ENCODE measurements around the gene SREBF1.
A peak's percentile ranks its signal among the peaks of the same experiment; 100 is the strongest.

The SREBF1 gene

GRCh38 chr17:17836250-17836817, 452 bp downstream of the SREBF1 start:
- no peaks in the 10 kb centered on the region for H3K9me3 ChIP-seq (ENCODE audit: control insufficient read depth, low read length)
- no peaks in the 10 kb centered on the region for H3K27me3 ChIP-seq (ENCODE audit: control insufficient read depth, insufficient read depth, low read length)
- H3K9ac ChIP-seq (ENCODE audit: low read length), result peak overlapping the region; percentile 92
- H3K4me3 ChIP-seq (ENCODE audit: low read length), result peak overlapping the region; percentile 39
- peaks cover 52% of the 10 kb centered on the region for H3K4me1 ChIP-seq (ENCODE audit: control insufficient read depth, insufficient read depth, low read length)
- H3K36me3 ChIP-seq (ENCODE audit: control insufficient read depth, insufficient read depth, low read length), result no peaks in the 10 kb centered on the region

DNA sequence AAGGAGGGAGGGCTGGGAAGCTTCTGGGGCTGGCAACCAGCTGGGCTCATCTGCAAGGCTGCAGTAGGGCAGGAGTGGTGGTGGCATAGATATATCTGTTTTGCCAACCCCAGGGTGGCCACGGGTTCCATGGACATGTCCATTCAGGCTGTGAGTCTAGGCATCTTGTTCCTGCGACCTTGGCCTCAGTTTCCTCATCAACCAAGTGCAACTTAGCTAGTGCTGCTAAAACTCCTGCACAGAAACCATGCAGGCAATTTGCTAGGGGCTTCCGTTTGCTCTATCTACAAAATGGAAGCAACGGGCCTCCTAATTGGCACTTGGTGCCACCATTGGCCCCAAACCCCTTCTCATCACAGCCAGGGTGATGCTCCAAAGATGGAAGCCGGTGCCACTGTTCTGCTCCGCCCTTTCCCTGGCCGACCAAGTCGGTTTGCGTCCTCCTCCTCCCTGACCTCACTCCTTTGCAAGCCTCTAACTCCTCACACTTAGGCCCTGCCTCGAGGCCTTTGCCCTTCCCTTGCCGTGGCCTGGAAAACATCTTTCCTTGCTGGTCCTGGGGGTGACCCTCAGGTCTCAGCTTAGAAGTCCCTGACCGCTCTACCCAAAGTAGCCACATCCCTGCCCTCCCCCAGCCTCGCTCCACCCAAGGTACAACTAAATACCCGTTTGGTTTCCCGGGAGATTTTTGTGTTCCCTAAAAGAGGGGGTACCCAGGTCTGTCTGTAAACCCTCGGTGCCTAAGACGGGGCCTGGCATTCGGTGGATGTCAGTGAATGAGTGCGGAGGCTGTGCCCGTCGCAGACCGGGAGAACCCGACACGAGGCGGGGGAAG, 1.2 kb downstream of the SREBF1 start:
- peaks cover 51% of the 10 kb centered on the region for H3K4me1 ChIP-seq (ENCODE audit: control insufficient read depth, insufficient read depth, low read length)
- no peaks in the 10 kb centered on the region for H3K36me3 ChIP-seq (ENCODE audit: control insufficient read depth, insufficient read depth, low read length)
- H3K27me3 ChIP-seq (ENCODE audit: control insufficient read depth, insufficient read depth, low read length), result no peaks in the 10 kb centered on the region
- no peak overlapping the region for H3K4me3 ChIP-seq (ENCODE audit: low read length)
- no peaks in the 10 kb centered on the region for H3K9me3 ChIP-seq (ENCODE audit: control insufficient read depth, low read length)
- H3K9ac ChIP-seq (ENCODE audit: low read length), result peak overlapping the region; percentile 92

GRCh38 chr17:17834974-17835373, 1.8 kb downstream of the SREBF1 start:
- peak overlapping the region; percentile 92 for H3K9ac ChIP-seq (ENCODE audit: low read length)

GRCh38 chr17:17833658-17834357, 3.0 kb downstream of the SREBF1 start:
- Histone ChIP-seq H3K9ac (ENCODE audit: low read length) (peak overlapping the region; percentile 40), H3K4me3 (ENCODE audit: low read length) (no peak overlapping the region), H3K27me3 (ENCODE audit: control insufficient read depth, insufficient read depth, low read length) (no peaks in the 10 kb centered on the region), H3K9me3 (ENCODE audit: control insufficient read depth, low read length) (no peaks in the 10 kb centered on the region), H3K36me3 (ENCODE audit: control insufficient read depth, insufficient read depth, low read length) (no peaks in the 10 kb centered on the region), H3K4me1 (ENCODE audit: control insufficient read depth, insufficient read depth, low read length) (peaks cover 53% of the 10 kb centered on the region)

More at GRCh38 chr17:17834974-17835373, 1.8 kb downstream of the SREBF1 start:
- Histone ChIP-seq H3K27me3 (ENCODE audit: control insufficient read depth, insufficient read depth, low read length) (no peaks in the 10 kb centered on the region), H3K36me3 (ENCODE audit: control insufficient read depth, insufficient read depth, low read length) (no peaks in the 10 kb centered on the region), H3K9me3 (ENCODE audit: control insufficient read depth, low read length) (no peaks in the 10 kb centered on the region), H3K4me3 (ENCODE audit: low read length) (no peak overlapping the region), H3K4me1 (ENCODE audit: control insufficient read depth, insufficient read depth, low read length) (peaks cover 53% of the 10 kb centered on the region)

GRCh38 chr17:17832032-17832363, 4.8 kb downstream of the SREBF1 start:
- H3K9ac ChIP-seq (ENCODE audit: low read length), result no peak overlapping the region
- no peaks in the 10 kb centered on the region for H3K36me3 ChIP-seq (ENCODE audit: control insufficient read depth, insufficient read depth, low read length)
- H3K4me3 ChIP-seq (ENCODE audit: low read length), result no peak overlapping the region
- H3K4me1 ChIP-seq (ENCODE audit: control insufficient read depth, insufficient read depth, low read length), result peaks cover 36% of the 10 kb centered on the region
- H3K27me3 ChIP-seq (ENCODE audit: control insufficient read depth, insufficient read depth, low read length), result no peaks in the 10 kb centered on the region
- no peaks in the 10 kb centered on the region for H3K9me3 ChIP-seq (ENCODE audit: control insufficient read depth, low read length)

DNA sequence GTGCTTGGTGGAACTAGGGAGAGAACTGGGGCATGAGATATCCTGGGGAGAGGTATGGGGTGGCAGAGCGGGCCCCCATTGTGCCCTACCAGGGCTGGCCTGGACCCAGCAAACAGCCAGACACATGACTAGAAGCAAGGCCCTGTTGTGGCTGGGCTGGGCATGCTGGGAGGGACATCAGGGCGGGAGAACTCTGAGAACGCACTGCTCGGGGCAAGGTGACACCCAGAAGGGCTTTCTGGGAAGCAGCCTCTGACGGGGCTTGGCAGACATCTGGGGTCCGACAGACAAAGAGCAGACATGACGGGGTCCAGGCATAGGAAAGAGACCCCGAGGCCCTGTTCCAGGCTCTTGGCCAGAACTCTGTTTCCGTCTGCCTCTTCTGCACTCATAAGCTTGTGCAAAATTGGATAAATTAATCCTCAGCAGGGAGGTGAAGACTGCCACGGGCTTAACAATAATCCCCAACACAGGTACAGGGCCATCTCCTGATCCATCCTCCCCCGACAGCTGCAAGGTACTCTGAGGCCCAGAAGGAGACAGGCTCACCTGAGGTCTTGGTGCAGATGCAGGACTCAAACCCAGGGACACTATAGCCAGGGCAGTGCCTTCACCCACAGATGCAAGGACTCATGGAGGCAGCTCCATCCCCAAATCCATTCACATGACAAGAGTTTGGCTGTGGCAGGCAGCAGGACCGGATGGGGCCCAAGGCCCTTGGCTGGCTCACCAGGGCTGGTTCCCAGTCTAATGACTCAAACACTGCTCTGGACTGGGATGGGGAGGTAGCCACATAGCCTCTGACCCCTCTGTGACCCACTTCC, 5.4 kb downstream of the SREBF1 start:
- Histone ChIP-seq H3K4me1 (ENCODE audit: control insufficient read depth, insufficient read depth, low read length) (peaks cover 35% of the 10 kb centered on the region), H3K27me3 (ENCODE audit: control insufficient read depth, insufficient read depth, low read length) (no peaks in the 10 kb centered on the region), H3K9me3 (ENCODE audit: control insufficient read depth, low read length) (no peaks in the 10 kb centered on the region), H3K4me3 (ENCODE audit: low read length) (no peak overlapping the region), H3K9ac (ENCODE audit: low read length) (no peak overlapping the region), H3K36me3 (ENCODE audit: control insufficient read depth, insufficient read depth, low read length) (no peaks in the 10 kb centered on the region)

- Histone ChIP-seq H3K9me3 (ENCODE audit: control insufficient read depth, low read length) (no peaks in the 10 kb centered on the region), H3K9ac (ENCODE audit: low read length) (no peak overlapping the region), H3K4me1 (ENCODE audit: control insufficient read depth, insufficient read depth, low read length) (peaks cover 39% of the 10 kb centered on the region), H3K36me3 (ENCODE audit: control insufficient read depth, insufficient read depth, low read length) (no peaks in the 10 kb centered on the region), H3K27me3 (ENCODE audit: control insufficient read depth, insufficient read depth, low read length) (no peaks in the 10 kb centered on the region), H3K4me3 (ENCODE audit: low read length) (no peak overlapping the region)
These were observed 6.0 kb downstream of the SREBF1 start for GRCh38 chr17:17830740-17831207.

DNA sequence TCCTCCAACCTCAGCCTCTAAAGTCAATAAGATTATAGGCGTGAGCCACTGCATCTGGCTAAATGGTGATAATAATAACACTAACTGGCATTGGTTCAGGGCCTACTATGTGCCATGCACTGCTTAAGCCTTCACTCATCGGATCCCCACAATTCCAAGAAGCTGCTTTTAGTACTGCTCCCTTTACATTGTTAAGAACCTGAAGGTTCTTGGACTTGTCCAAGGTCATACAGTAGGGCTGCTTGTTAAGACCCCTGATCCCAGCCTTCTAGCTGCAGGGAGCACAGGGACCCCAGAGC, 6.6 kb downstream of the SREBF1 start:
- Histone ChIP-seq H3K9me3 (ENCODE audit: control insufficient read depth, low read length) (no peaks in the 10 kb centered on the region), H3K9ac (ENCODE audit: low read length) (no peak overlapping the region), H3K27me3 (ENCODE audit: control insufficient read depth, insufficient read depth, low read length) (no peaks in the 10 kb centered on the region), H3K4me3 (ENCODE audit: low read length) (no peak overlapping the region), H3K36me3 (ENCODE audit: control insufficient read depth, insufficient read depth, low read length) (no peaks in the 10 kb centered on the region), H3K4me1 (ENCODE audit: control insufficient read depth, insufficient read depth, low read length) (peaks cover 39% of the 10 kb centered on the region)

GRCh38 chr17:17827826-17828621, 8.8 kb downstream of the SREBF1 start:
- Histone ChIP-seq H3K9me3 (ENCODE audit: control insufficient read depth, low read length) (no peaks in the 10 kb centered on the region), H3K27me3 (ENCODE audit: control insufficient read depth, insufficient read depth, low read length) (no peaks in the 10 kb centered on the region), H3K4me1 (ENCODE audit: control insufficient read depth, insufficient read depth, low read length) (peaks cover 52% of the 10 kb centered on the region), H3K36me3 (ENCODE audit: control insufficient read depth, insufficient read depth, low read length) (no peaks in the 10 kb centered on the region), H3K4me3 (ENCODE audit: low read length) (no peak overlapping the region), H3K9ac (ENCODE audit: low read length) (no peak overlapping the region)

DNA sequence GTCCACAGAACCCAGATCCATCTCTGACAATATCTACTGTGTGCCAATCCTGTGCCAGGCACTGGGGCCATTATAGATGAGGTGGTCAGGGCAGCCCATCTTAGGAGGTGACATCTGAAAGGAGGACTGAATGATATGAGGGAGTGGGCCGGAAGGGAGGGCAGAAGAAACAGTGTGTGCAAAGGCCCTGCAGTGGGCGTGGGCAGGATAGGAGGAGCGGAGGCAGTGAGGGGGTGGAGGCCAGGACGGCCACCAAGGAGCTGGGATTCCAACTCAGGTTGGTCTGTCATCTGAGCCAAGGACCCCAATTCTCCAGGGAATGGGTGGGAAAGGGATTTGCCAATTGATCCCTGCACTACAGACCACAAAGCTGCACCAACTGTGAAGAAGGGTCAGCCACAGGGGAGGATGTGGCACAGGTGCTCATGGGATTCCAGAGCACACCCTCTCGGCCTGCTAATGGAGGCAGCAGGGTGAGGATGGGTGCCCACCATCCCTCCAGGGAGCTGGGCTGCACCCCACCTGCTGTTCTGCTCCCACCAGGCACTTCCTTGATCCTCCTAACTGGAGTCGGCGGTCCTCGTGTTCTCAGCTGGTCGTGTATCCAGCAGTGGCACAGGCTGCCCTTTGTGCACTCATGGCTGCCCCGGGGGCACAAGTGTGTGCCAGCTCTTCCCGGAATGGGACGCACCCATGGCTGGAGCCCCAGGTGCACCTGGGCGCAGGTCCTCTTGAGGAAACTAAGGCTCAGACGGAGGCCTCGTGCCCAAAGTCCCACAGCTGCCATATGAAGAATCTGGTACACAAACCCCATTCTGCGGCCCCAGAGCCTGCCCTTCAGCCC, 9.6 kb downstream of the SREBF1 start:
- H3K4me3 ChIP-seq (ENCODE audit: low read length), result no peak overlapping the region
- H3K9me3 ChIP-seq (ENCODE audit: control insufficient read depth, low read length), result no peaks in the 10 kb centered on the region
- H3K27me3 ChIP-seq (ENCODE audit: control insufficient read depth, insufficient read depth, low read length), result no peaks in the 10 kb centered on the region
- no peak overlapping the region for H3K9ac ChIP-seq (ENCODE audit: low read length)
- no peaks in the 10 kb centered on the region for H3K36me3 ChIP-seq (ENCODE audit: control insufficient read depth, insufficient read depth, low read length)
- peaks cover 61% of the 10 kb centered on the region for H3K4me1 ChIP-seq (ENCODE audit: control insufficient read depth, insufficient read depth, low read length)

DNA sequence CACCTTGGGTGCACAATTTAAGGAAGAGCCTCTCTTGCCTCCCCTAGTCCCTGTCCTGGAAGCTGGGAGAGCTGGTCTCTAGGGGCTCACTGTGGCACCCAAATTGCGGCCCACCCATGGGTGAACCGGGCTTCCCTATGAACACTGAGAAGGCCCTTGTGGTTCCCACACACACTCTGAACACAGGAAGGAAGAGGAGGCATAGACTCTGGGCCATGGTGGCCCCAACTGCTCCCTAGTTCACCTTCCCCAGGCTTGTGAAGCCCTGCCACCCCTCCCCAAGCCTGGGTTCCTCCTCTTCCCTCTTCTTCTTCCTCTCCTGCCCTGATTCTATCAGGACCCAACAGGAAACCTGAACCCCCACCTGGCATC, 10.5 kb downstream of the SREBF1 start:
- Histone ChIP-seq H3K9me3 (ENCODE audit: control insufficient read depth, low read length) (no peaks in the 10 kb centered on the region), H3K36me3 (ENCODE audit: control insufficient read depth, insufficient read depth, low read length) (no peaks in the 10 kb centered on the region), H3K27me3 (ENCODE audit: control insufficient read depth, insufficient read depth, low read length) (no peaks in the 10 kb centered on the region), H3K9ac (ENCODE audit: low read length) (no peak overlapping the region), H3K4me1 (ENCODE audit: control insufficient read depth, insufficient read depth, low read length) (peaks cover 69% of the 10 kb centered on the region), H3K4me3 (ENCODE audit: low read length) (no peak overlapping the region)
